AG04450 (cell line): ENCODE data around the gene PPP3CA. TPM values are rescaled to one million over a fixed set of nuclear protein-coding genes. Genes with fewer than 3 reads are reported as not detected.

ENCODE experiments used
- CTCF ChIA-PET: fragments of 300-600, 350-600 bp; formaldehyde crosslinking; extraction: SDS; loops from one replicate; lab custom pipeline; 2022; ENCODE audit warnings: antibody characterized with exemption, inconsistent platforms; lab: Charles Lee
- POLR2A ChIA-PET: fragments of 350-600 bp; formaldehyde crosslinking; extraction: SDS; loops from one replicate; lab custom pipeline; 2021; ENCODE audit warnings: antibody characterized with exemption, inconsistent platforms; lab: Yijun Ruan, JAX
- DNase-seq: peaks from one replicate; pipeline ENCODE4 v3.0.0-alpha.2; 2011; ENCODE audit warnings: low read depth, low spot score
- H3K27ac ChIP-seq: one replicate; pipeline ENCODE4 v1.5.1; 2012; ENCODE audit warnings: low read depth, low read length, control low read depth
- H3K27me3 ChIP-seq: one replicate; pipeline ENCODE4 v1.6.0; 2012; ENCODE audit warnings: low read length; ENCODE audit not compliant: control insufficient read depth, insufficient read depth
- H3K4me3 ChIP-seq: 2 replicates; pipeline ENCODE4 v1.5.1; 2011; ENCODE audit warnings: mild to moderate bottlenecking, low read depth, low read length, control low read depth
- H3K9me3 ChIP-seq: 2 replicates; pipeline ENCODE4 v1.5.1; 2012; ENCODE audit warnings: low read length; ENCODE audit not compliant: control insufficient read depth, insufficient read depth
- polyA plus RNA-seq: library from polyadenylated mRNA; depleted of rRNA; stranded (reverse); fragments of >200 nt; gene quantifications from 2 replicates; pipeline ENCODE4 v1.2.3, GENCODE V29; 2011
- TF ChIP-seq, protein P1 (sequence below): IDR thresholded peaks from 2 replicates; pipeline ENCODE4 v1.5.1; 2011; ENCODE audit warnings: low read depth, low read length, control low read depth, inconsistent platforms

Gene PPP3CA
- polyA plus RNA-seq, 1 experiment: 38.7 TPM

DNA sequence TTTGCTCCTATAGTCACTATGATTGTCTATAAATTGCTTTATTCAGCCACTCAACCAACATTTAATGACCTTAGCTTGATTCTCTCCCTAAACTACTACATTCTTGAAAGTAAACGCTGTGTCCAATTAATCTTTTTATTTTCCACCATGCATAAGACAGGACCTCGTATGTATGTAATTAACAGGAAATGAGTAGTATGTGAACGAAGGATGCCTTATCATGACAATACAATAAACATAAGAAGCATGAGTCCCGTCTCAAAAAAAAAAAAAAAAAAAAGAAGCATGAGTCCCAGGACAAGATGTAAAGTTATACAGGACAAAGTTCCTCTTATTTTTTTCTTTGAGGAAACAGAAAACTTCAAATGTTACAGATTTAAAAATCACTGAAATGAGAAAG, 92.5 kb downstream of the PPP3CA start:
- TF ChIP-seq, protein P1, sequence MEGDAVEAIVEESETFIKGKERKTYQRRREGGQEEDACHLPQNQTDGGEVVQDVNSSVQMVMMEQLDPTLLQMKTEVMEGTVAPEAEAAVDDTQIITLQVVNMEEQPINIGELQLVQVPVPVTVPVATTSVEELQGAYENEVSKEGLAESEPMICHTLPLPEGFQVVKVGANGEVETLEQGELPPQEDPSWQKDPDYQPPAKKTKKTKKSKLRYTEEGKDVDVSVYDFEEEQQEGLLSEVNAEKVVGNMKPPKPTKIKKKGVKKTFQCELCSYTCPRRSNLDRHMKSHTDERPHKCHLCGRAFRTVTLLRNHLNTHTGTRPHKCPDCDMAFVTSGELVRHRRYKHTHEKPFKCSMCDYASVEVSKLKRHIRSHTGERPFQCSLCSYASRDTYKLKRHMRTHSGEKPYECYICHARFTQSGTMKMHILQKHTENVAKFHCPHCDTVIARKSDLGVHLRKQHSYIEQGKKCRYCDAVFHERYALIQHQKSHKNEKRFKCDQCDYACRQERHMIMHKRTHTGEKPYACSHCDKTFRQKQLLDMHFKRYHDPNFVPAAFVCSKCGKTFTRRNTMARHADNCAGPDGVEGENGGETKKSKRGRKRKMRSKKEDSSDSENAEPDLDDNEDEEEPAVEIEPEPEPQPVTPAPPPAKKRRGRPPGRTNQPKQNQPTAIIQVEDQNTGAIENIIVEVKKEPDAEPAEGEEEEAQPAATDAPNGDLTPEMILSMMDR: no peak
- no peaks in the 10 kb centered on the region for H3K27me3 ChIP-seq
- CTCF ChIA-PET: no interaction called here

GRCh38 chr4:101253121-101253520, 94.2 kb downstream of the PPP3CA start:
- no peak overlapping the region for H3K4me3 ChIP-seq
- H3K27ac ChIP-seq: no peak overlapping the region
- no peaks in the 10 kb centered on the region for H3K9me3 ChIP-seq
- TF ChIP-seq, protein P1: no peak
- POLR2A ChIA-PET: no interaction called here
- CTCF ChIA-PET: interaction anchor here (1.2 kb wide), 1 partner anchor 9 kb away, joined by 3 read pairs; no protein-coding TSS in a partner anchor
- no peak for DNase-seq
- no peaks in the 10 kb centered on the region for H3K27me3 ChIP-seq

More for the DNA sequence above, 92.5 kb downstream of the PPP3CA start:
- Histone ChIP-seq H3K27ac (no peak overlapping the region), H3K9me3 (no peaks in the 10 kb centered on the region), H3K4me3 (no peak overlapping the region)
- no peak for DNase-seq
- POLR2A ChIA-PET: no interaction called here

- TF ChIP-seq, protein P1: no peak
- no peaks in the 10 kb centered on the region for H3K9me3 ChIP-seq
- ChIA-PET CTCF (interaction anchor here (0.6 kb wide), 1 partner anchor 32 kb away, joined by 3 read pairs; no protein-coding TSS in a partner anchor), POLR2A (no interaction called here)
- no peak for DNase-seq
- no peak overlapping the region for H3K27ac ChIP-seq
- no peaks in the 10 kb centered on the region for H3K27me3 ChIP-seq
- no peak overlapping the region for H3K4me3 ChIP-seq
Observed at GRCh38 chr4:101252721-101253120, 94.6 kb downstream of the PPP3CA start.

DNA sequence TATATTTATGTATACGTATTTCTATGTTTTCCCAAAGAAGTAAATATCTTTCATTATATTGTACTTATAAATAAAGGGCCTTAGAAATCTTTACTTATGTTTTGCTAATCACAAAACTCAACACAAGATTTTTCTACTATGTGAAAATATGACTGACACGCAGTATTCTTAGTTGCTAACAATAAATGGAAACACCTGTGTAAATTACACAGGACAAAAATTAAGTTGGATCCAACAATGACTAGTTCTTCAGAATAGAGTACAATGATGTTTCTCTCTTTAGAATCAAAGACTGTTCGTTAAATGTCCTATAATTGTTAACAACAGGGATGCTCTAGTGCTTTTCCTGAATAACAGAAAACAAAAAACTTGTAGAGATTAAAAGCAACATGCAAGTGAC, 96.1 kb downstream of the PPP3CA start:
- Histone ChIP-seq H3K27me3 (no peaks in the 10 kb centered on the region), H3K27ac (no peak overlapping the region), H3K9me3 (no peaks in the 10 kb centered on the region), H3K4me3 (no peak overlapping the region)
- TF ChIP-seq, protein P1: no peak
- CTCF ChIA-PET: no interaction called here
- no peak for DNase-seq
- POLR2A ChIA-PET: no interaction called here

GRCh38 chr4:101244349-101244748, 103.0 kb downstream of the PPP3CA start:
- ChIA-PET POLR2A (no interaction called here), CTCF (no interaction called here)
- no peak for DNase-seq
- Histone ChIP-seq H3K4me3 (no peak overlapping the region), H3K27ac (no peak overlapping the region), H3K9me3 (no peaks in the 10 kb centered on the region), H3K27me3 (no peaks in the 10 kb centered on the region)
- TF ChIP-seq, protein P1: no peak
